NCI-H187 treated with DMSO at 0.1 percent for 48 hours (cell line): ENCODE measurements around the gene NAV2.
A peak's percentile ranks its signal among the peaks of the same experiment; 100 is the strongest.

Experiments used
- DNase-seq: peaks from one replicate; lab custom pipeline; 2025; lab: John Stamatoyannopoulos, UW

The NAV2 gene

GRCh38 chr11:19812096-19812495 lies 99.5 kb downstream of the NAV2 start:
- DNase-seq = no peak

- DNase-seq = no peak
Measured at GRCh38 chr11:19812710-19813109, 100.1 kb downstream of the NAV2 start.

- DNase-seq = no peak
Measured at GRCh38 chr11:19813158-19813879, 100.7 kb downstream of the NAV2 start.

DNA sequence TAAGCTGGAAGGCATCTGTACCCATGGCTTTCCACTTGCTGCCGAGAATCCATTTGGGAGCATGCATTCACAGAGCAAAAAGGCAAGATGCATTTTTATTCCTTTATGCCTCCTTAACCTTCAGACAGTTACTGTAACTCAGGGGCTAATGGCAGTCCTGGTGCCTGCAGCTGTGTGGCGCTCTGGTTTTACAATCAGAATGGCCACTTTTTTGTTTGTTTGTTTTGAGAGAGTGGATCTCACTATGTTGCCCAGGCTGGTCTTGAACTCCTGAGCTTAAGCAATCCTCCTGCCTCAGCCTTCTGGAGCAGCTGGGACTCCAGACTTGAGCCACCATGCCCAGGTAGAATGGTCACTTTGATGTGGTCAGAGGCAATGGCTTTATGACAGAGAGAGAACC lies 101.8 kb downstream of the NAV2 start:
- DNase-seq = no peak

DNA sequence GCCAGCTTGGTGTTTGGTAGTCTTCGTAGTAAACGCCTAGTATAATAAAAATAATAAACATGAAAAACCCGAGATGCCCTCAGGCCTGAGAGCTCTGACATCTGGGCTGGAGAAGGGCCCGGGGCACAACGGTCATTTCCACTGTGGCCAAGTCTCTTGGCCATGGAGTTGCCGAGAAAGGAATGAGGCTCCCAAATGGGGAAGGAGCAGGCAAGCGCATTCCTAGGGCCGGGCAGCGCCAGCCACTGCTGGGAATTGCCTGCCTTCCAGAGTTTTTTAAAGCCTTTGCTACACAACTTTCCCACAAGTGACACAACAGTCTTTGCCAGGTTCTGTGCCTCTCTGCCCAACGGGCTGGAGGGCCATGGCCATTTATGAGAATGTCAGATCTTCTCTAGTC lies 103.4 kb downstream of the NAV2 start:
- no peak for DNase-seq

DNA sequence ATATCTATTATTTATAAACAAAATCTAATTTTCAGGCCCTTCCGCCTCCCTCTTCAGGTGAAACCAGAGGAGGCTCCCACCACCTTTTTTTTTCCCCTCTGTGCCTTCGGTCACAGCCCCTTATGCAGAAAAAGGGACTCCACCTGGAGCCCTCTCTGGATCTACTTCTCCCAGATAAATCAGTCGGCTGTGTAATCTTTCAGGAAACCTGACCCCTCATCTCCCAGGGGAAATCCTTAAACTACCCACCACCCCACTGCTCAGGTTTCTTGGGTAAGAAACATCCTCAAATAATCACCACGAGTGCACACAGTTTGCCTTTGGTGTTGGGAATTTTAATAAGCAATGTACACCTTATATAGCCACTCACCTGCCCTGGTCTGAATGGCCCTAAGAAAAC lies 104.2 kb downstream of the NAV2 start:
- peak; percentile 34 for DNase-seq

- DNase-seq = no peak
Measured at GRCh38 chr11:19817265-19817851, 104.7 kb downstream of the NAV2 start.

DNA sequence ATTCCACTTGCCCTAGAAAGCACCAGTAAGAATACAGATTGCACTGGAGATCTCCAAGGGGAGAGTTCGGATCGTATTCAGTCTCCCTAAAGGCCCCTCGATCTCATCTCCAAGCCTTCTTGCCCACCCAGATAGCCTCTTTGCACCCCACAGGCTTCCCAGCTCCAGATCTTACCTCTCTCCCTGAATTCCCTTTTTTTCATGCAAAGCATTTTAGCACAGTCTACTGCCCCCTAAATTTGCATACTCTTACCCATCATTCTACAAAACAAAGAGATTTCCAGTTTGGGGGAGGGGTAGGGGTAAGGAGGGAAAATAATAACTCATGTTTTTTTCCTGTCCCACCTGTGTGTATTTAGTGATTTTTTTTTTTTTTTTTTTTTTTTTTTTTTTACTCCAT lies 105.2 kb downstream of the NAV2 start:
- no peak for DNase-seq

- no peak for DNase-seq
Measured at GRCh38 chr11:19818619-19819018, 106.0 kb downstream of the NAV2 start.

DNA sequence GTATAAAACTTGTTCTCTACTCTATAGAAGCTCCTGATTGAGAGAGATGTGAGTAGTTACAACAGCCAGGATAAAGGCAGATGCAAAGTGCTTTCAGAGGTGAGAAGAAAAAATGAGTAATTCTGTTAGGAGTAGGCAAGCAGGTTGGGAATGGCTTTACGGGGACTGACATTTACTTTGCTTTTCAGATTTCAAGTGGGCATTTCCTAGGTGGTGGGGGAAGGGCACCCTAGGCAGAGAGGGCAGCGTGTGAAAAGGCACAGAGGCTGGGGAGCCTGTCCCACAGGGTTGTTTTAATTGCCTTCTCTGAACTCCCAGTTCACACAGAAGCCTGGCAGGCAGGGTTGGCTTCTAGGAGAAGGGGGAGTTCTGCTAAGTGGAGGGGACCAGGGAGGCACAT lies 106.5 kb downstream of the NAV2 start:
- DNase-seq = peak; percentile 64

DNA sequence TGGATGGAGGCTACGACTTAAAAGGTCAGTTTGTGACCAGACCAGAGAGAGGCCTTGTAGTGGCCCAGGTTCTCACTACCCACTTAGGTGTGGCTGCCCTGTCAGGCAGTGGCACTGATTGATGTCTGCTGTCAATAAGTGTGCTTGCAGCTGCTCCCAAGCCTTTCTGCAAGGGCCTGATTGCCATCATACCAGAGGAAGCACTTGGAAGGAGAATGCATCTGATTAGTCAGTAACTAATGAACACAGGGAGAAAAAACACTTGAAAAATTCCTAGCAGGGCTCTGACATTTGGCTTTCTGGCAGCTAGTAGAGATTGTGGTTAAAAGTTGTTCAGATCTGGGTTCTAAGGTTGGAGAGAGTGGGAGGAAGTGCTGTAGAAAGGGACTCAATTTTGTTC lies 107.5 kb downstream of the NAV2 start:
- DNase-seq = no peak

- DNase-seq = no peak
Measured at GRCh38 chr11:19821412-19821875, 108.8 kb downstream of the NAV2 start.

DNA sequence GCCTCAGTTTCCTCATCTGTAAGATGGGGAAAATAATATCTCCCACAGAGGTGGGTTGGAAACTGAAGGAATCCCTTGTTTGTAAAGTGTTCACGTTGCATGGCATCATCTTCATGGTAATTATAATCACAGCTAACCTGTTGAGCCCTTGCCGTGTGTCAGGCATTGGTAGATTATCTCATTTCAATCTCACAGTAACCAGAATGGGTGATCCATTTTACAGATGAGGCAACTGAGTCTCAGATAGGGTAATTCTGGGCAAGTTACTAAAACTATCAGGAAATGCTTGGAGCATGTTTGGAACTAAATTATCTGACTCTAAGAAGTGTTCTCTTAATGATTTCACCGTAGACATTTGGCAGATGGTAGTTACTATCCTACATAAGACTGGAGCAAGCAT lies 109.4 kb downstream of the NAV2 start:
- no peak for DNase-seq

DNA sequence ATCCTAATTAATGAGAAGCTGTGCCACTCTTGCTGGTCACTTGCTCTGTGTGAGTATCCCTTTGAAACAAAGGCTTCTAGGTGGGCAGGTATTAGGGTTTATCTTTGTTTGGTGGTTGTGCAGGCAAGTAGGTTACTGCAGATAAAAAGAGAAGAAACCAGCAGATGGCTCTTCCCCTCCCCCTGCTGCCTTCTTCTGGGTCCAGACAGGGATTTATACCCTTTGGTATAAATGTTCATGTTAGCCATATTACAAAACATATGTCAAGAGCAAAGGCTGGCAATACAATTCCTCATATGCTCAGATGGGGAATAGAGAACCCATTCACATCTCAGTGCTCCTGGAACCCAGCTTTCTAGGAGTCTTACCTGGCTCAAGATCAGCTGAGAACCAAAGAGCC lies 109.9 kb downstream of the NAV2 start:
- DNase-seq = no peak

GRCh38 chr11:19826606-19827005 lies 114.0 kb downstream of the NAV2 start:
- no peak for DNase-seq

DNA sequence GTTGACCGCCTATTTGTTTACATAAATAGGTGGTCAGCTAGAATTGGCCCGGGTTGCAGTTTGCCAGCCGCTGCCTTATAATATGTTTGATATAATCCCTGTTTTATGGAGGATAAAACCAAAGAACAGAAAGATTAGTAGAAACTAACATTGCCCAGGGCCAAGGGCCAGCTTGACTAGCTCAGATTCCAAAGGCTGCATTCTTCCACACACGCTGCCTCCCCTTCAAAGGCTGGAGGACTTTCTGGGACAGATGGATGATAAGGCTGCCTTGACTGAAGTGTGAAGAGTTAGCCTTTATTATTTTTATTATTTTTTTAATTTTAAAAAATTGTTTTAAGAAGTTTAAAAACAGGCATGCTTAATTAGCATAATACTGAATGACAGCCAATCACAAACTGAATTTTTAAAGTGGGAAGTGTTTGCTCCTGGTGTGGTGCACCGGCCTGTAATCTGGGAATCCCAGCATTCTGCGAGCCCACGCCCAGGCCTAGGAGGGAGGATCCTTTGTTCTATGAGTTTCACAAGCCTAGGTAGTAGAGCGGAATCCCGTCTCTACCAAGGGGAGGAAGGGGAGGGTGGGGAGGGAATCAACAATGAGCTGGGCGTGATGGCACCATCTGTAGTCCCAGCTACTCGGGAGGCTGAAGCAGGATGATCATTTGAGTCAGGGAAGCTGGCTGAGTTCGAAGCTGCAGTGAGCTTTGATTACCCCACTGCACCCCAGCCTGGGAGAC lies 114.9 kb downstream of the NAV2 start:
- DNase-seq = no peak

- no peak for DNase-seq
Measured at GRCh38 chr11:19828382-19829108, 115.9 kb downstream of the NAV2 start.

- no peak for DNase-seq
Measured at GRCh38 chr11:19829109-19829837, 116.6 kb downstream of the NAV2 start.

- DNase-seq = no peak
Measured at GRCh38 chr11:19832086-19832750, 119.6 kb downstream of the NAV2 start.

GRCh38 chr11:19832901-19833300 lies 120.3 kb downstream of the NAV2 start:
- no peak for DNase-seq

GRCh38 chr11:19834771-19835170 lies 122.1 kb downstream of the NAV2 start:
- no peak for DNase-seq
